Embryonic facial prominence (tissue), 1 donor: Measurements from ENCODE around the gene PPP1R1B.

Experiments
- DNase-seq: peaks from one replicate; pipeline ENCODE4 v3.0.0-alpha.2; 2016; ENCODE audit errors: extremely low spot score

PPP1R1B gene

GRCh38 chr17:39653662-39654331 is 27.0 kb downstream of the PPP1R1B start:
- DNase-seq, result no peak

- DNase-seq, result no peak
These were observed 28.4 kb downstream of the PPP1R1B start for GRCh38 chr17:39655105-39655504.

DNA sequence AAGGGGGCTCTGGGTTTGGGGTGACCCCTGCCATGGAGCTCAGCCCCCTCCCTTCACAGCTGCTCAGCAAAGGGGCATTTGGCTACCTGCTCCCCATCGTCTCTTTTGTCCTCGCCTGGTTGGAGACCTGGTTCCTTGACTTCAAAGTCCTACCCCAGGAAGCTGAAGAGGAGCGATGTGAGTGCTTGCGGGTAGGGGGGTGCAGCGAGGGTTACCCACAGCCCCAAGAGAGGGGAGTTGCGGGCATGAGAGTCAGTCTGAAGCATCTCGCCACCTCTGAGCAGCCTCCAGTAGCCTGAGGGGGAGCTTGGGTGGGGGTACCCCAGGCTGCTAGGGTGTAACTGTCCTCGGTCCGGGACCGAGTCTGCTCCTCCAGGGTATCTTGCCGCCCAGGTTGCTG is 31.6 kb downstream of the PPP1R1B start:
- no peak for DNase-seq

- DNase-seq, result no peak
These were observed 32.0 kb downstream of the PPP1R1B start for GRCh38 chr17:39658760-39659159.

DNA sequence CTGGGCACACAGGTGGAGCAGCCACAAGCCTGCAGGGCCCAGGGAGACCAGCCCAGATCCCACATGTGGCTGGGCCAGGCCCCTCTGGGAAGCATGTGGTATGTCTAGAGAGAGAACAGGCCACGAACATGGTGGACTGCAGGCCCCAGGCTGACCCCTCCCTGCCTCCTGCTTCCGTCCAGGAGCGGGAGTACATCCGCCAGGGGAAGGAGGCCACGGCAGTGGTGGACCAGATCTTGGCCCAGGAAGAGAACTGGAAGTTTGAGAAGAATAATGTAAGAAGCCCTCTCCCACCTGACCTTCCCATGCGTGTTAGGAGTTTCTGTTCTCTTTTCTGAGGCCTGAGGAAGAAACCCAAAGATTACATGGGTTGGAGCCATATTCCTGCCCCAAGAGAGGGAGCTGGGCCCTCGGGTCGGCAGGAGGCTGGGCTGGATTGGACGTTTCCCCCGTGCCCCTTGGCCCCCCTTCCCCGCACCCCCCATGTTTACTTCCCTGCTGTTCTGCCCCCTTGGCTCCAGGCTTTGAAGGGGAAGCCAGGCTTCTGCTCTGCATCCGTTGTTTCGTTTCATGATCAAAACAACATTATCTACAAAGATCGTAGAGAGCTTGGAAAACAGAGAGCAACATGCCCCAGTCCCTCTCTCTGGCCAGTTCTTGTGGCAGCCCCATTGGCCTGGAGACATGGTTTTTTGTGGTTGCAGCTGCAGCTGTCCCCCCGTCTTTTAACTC is 32.7 kb downstream of the PPP1R1B start:
- DNase-seq, result no peak

DNA sequence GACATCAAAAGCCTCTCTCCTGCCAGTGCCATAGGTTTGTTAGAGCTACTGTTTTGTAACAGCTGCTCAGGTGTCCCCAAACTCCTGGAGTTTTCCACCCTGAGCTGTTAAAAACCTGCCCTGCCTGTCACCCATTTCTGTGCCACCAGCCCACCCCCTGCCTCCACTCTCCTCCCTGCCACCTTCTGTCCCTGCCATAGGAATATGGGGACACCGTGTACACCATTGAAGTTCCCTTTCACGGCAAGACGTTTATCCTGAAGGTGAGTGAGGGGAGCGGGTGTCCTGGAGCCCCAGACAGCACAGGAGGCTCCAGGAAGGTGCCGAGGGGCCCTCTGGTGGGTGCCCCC is 33.2 kb downstream of the PPP1R1B start:
- no peak for DNase-seq

- DNase-seq, result no peak
These were observed 33.9 kb downstream of the PPP1R1B start for GRCh38 chr17:39660397-39661385.

GRCh38 chr17:39661744-39662541 is 35.2 kb downstream of the PPP1R1B start:
- no peak for DNase-seq

DNA sequence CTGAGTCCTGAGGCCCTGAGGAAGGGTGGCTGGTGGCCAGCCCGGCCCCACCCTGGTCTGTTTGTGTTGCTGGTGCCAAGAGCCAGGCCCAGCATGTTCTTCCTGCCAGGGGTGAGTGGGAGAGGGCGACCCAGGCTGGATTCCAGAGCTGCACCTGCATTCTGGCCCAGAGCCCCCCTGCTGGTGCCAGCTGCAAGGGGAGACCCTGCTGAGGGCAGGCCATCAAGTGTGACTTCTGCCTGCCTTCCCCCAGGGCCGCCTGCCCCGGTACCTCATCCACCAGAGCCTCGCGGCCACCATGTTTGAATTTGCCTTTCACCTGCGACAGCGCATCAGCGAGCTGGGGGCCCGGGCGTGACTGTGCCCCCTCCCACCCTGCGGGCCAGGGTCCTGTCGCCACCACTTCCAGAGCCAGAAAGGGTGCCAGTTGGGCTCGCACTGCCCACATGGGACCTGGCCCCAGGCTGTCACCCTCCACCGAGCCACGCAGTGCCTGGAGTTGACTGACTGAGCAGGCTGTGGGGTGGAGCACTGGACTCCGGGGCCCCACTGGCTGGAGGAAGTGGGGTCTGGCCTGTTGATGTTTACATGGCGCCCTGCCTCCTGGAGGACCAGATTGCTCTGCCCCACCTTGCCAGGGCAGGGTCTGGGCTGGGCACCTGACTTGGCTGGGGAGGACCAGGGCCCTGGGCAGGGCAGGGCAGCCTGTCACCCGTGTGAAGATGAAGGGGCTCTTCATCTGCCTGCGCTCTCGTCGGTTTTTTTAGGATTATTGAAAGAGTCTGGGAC is 36.0 kb downstream of the PPP1R1B start:
- DNase-seq, result no peak

- DNase-seq, result no peak
These were observed 36.6 kb downstream of the PPP1R1B start for GRCh38 chr17:39663340-39663687.

DNA sequence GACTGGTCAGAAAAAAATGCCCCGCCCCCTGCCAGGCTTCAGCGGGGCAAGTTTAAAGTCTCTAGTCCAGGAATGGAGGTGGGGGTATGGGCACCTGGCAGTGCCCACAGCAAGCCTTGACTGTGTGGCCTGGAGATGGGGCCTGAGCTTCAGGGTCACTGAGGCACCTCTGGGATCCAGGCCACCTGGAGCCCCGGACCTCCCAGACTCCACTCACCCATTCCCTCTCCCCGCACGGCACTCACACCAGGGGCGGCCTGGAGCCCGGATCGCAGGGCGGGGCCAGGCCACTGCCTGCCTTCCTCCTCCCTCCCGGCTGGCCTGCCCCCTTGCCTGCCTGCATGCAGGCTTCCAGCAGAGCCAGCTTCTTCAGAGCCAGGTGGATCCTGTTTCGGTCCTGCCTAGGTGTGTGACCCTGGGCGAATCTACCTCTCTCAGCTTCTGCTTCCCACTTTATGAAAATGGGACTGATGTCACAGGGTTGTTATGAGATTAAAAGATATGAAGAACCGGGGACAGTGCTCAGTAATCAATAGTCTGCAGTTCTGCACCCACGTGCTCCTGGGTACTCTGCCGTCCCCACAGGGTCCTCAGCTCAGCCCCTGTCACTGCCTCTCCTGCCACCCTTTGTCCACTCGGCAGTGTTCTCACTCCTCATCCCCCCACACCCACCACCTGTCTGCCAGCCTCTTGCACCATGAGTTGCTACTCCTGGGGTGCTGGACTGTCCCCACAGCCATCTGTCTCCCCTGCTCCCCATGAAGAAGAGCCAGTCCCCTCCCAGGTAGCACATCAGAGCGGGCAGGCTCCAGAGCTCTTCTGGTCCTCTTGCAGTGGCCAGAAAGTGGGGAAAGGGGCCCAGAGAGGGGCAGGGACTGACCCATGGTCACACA is 37.2 kb downstream of the PPP1R1B start:
- no peak for DNase-seq

DNA sequence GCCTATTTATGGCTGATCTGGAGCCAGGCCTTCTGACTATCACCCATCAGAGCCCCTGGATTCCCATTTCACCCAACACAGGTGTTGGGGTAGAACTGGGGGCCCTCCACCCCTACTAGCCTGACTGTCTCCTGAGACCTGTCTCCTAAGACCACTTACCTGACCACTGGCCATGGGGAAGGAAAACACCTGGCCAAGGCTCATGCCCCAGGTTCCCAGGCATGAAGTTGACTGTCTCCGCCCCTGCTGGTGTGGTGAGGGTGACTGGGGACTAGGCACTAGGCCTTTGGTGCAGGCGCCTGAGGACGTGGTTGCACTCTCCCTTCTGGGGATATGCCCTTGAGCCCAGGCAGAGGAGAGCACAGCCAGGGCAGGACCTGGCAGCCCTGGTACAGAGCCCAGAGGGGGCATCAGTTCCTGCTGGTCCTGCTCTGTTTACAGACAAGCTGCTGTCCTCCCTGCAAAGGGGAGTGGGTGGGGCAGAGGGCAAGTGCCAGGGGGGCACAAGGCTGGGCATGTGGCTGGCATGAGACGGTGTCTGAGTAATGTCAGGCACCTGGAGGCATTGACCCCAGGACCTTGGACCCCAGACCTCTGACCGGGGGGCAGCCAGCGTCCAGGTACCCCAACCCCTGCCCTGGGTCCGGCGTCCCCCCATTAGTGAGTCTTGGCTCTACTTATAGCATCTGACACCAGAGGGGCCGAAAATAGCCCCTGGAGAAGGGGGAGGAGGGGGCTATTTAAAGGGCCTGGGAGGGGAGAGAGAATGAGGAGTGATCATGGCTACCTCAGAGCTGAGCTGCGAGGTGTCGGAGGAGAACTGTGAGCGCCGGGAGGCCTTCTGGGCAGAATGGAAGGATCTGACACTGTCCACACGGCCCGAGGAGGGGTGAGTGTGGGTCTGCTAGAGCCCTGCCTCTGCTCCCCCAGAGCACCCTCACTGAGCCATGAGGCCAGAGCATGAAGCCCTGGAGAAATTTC is 38.1 kb downstream of the PPP1R1B start, which contains the start of gene TCAP:
TSS of gene TCAP (plus strand) at position 769 of the 981 bp plus-strand sequence. CDS start at position 780, 11 bp downstream.
- DNase-seq, result no peak

GRCh38 chr17:39665642-39666224 is 39.0 kb downstream of the PPP1R1B start:
- DNase-seq, result no peak

- no peak for DNase-seq
These were observed 39.5 kb downstream of the PPP1R1B start for GRCh38 chr17:39666231-39666600.

DNA sequence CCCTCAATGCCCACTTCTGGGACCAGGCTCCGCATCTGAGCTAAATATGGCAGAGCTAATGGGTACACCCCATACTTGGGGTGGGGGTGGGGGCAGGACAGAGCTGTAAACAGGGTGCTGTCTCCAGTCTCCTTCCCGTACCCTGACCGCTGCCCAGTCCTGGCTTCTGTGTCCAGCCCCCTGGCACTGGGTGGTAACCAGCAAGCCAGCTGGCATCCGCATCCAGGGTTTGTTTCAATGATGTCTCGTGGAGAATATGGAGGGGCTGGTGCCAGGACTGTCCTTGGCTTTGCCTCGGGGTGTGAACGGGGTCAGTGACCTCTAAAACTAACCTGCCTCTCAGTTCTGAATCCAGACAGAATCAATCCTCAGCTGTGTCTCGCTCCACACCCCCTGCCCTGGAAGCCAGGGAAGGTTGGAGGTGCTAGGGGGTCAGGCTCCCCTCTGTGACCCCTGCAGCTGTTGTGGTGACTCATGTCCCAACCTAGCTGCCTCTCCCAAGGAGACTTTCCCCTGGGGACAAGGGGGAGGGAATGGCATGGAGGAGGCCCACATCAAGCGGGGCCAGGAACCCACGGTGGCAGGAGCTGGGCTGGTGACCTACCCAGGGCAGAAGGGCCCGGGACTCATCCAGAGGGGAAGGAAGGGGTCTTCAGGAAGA is 40.0 kb downstream of the PPP1R1B start:
- DNase-seq, result no peak

DNA sequence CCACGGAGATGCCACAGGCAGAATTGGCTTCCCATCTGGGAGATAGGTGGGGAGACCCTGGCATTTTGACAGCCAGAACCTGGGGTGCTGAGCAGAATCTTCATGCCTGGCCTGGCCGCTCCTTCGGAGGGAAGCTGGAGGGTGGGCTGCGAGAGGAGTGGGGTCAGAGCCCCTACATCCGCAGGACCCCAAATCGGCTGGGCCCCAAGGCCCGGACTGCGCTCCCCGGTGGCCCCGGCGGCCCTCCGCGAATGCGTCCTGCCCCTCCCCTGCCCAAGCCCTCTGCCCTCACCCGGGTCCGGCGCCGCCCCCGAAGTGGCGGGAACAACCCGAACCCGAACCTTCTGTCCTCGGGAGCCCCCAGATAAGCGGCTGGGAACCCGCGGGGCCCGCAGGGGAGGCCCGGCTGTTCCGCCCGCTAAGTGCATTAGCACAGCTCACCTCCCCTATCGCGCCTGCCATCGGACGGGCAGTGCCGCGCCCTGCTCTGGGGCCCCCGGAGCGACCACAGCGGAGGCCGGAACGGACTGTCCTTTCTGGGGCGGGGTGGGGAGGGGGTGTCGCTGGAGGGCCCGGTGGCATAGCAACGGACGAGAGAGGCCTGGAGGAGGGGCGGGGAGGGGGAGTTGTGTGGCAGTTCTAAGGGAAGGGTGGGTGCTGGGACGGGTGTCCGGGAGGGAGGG is 40.7 kb downstream of the PPP1R1B start:
- no peak for DNase-seq
